Thyroid gland (tissue), 4 donors: Measurements from ENCODE around the gene BOC. TPM values are rescaled to one million over a fixed set of nuclear protein-coding genes. Genes with fewer than 3 reads are reported as not detected.
A peak's percentile ranks its signal among the peaks of the same experiment; 100 is the strongest.

Experiments used
- DNase-seq, 2 donors: peaks; one replicate each; pipeline ENCODE4 v3.0.0-alpha.2; 2019
- H3K27ac ChIP-seq, 3 donors: fragments of 200-600 bp; sonication (generic); 1 replicate in 2 of 3; 2 replicates in 1 of 3; pipeline ENCODE4 v1.5.1; 2016 to 2019; ENCODE audit warnings: mild to moderate bottlenecking in 1 of 3, moderate library complexity in 1 of 3
- H3K27me3 ChIP-seq: fragments of 200-600 bp; sonication (generic); one replicate; pipeline ENCODE4 v1.5.1; 2019
- H3K36me3 ChIP-seq, 2 donors: fragments of 200-600 bp; sonication (generic); one replicate each; pipeline ENCODE4 v1.5.1; 2016 to 2019
- H3K4me1 ChIP-seq, 2 donors: fragments of 200-600 bp; sonication (generic); one replicate each; pipeline ENCODE4 v1.5.1; 2017 to 2019
- H3K4me3 ChIP-seq, 3 donors: fragments of 200-600 bp; sonication (generic); replicated peaks in 1 of 3; 1 replicate in 2 of 3; 2 replicates in 1 of 3; pipeline ENCODE4 v1.5.1; 2016; ENCODE audit warnings: mild to moderate bottlenecking in 1 of 3
- H3K9me3 ChIP-seq: fragments of 200-600 bp; sonication (generic); one replicate; pipeline ENCODE4 v1.5.1; 2017
- CTCF ChIP-seq, 6 experiments: fragments of 200-600 bp in 3 of 6; fragments of 450-650 bp in 3 of 6; sonication (generic) in 3 of 6; IDR thresholded peaks; one replicate each; pipeline ENCODE4 v1.5.1; 2016 to 2019; ENCODE audit warnings: antibody characterized with exemption in 6 of 6, mild to moderate bottlenecking in 2 of 6, inconsistent platforms in 1 of 6, moderate library complexity in 1 of 6
- POLR2A ChIP-seq, 2 donors: fragments of 450-650 bp; IDR thresholded peaks; one replicate each; pipeline ENCODE4 v1.6.1; 2017; ENCODE audit warnings: antibody characterized with exemption in 2 of 2, mild to moderate bottlenecking in 2 of 2, moderate library complexity in 1 of 2
- WGBS, 2 donors: methylation state at CpG; one replicate each; pipeline ENCODE4 v1.1.5; 2017; 5-methylcytosine and 5-hydroxymethylcytosine counted together
- intact Hi-C: fragments of 100-400 bp; cut with DNase I; formaldehyde crosslinking; loops from one replicate; pipeline ENCODE4 v1.15.1; 2023
- total RNA-seq, 4 donors: library from RNA; depleted of rRNA; stranded (reverse); fragments of >200 nt; gene quantifications; one replicate each; pipeline ENCODE4 v1.2.3, GENCODE V29; 2016

BOC gene
- total RNA-seq, 4 donors from 2014 or later = 40.2 to 68.3 (median 51.2) TPM

DNA sequence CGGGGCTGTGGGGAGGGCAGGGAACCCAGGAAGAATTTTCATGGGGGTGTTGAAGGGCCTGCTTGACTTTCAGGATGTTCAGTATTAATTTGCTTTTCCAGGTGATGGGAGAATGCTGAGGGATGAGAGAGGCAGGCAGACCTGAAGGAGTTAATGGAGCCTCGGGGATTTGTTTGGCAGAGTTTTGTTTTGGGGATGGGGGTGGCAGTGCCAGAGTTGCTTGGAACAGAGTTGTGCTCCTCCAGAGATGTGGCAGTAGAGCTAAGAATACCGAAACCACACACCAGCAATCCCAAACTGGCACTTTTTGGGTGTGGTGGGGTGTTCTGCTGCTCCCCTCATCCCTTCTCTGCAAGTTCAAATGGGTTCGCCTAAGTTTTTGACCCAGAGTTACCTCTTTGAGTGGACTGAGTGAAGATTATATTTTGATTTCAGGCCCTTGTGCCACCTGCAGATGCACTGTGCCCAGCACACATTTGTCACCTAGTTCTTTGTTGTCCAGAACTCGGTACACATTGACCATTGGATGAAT lies 1.6 kb downstream of the BOC start:
- DNase-seq = peak in 1 of 2 donors; percentile 15
- H3K27me3 ChIP-seq = no peaks in the 10 kb centered on the region
- H3K4me1 ChIP-seq = peaks cover 21 to 23% of the 10 kb centered on the region in 2 donors
- H3K4me3 ChIP-seq = peak overlapping the region in 2 of 3 donors; percentile 49 to 88
- TF ChIP-seq CTCF (IDR thresholded peaks at IDR 0.05) (no peak), POLR2A (IDR thresholded peaks at IDR 0.05) (no peak)
- no peaks in the 10 kb centered on the region for H3K9me3 ChIP-seq
- intact Hi-C loops = no loop called here
- peaks cover 4 to 9% of the 10 kb centered on the region in 2 donors for H3K36me3 ChIP-seq
- 7 to 16% methylated on average over 5 of the region's 5 CpGs for WGBS, 2 donors
- H3K27ac ChIP-seq = peak overlapping the region; percentile 78 to 98 (median 97)

GRCh38 chr3:113213896-113214587 lies 2.7 kb downstream of the BOC start:
- peak overlapping the region in 2 of 3 donors; percentile 21 to 97 for H3K27ac ChIP-seq
- no peak for TF ChIP-seq POLR2A (IDR thresholded peaks at IDR 0.05)
- no peak for TF ChIP-seq CTCF (IDR thresholded peaks at IDR 0.05)
- no peaks in the 10 kb centered on the region for H3K9me3 ChIP-seq
- intact Hi-C loops = no loop called here
- 65 to 67% methylated on average over 7 of the region's 7 CpGs for WGBS, 2 donors
- no peak for DNase-seq
- H3K4me3 ChIP-seq = no peak overlapping the region
- peaks cover 9 to 14% of the 10 kb centered on the region in 2 donors for H3K36me3 ChIP-seq
- H3K27me3 ChIP-seq = no peaks in the 10 kb centered on the region
- H3K4me1 ChIP-seq = peaks cover 21 to 23% of the 10 kb centered on the region in 2 donors

DNA sequence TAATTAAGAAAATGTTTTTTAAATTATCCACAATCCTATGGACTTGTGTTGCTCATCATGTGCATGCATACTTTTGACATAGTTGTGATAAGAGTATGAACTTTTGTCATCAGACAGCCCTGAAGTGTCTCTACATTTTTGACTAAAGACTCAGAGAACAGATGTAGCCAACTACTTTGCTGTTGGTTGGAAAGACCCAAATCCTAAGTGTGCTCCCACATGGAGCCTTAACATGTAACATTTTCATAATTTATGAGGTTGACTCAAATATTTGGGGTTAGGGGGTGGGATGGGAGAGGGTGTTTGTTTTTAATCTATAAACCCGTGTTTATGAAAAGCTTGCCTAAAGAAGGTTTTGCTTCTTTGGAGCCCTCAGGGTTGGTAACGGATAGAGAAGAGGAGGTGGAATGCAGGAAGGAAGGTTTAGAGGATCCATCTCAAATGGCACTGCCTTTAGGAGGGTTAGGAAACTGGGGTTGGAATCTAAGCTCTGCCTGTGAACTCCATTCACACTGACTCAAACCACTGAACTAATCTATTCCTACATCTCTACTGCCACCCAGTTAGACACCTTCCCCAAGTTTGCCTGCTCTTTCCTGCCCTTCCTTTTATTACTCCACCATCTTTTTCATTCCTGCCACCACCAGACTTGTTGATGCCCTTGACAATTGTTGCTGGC lies 3.7 kb downstream of the BOC start:
- H3K4me3 ChIP-seq = no peak overlapping the region
- no peak for TF ChIP-seq POLR2A (IDR thresholded peaks at IDR 0.05)
- no peak for TF ChIP-seq CTCF (IDR thresholded peaks at IDR 0.05)
- no peak for DNase-seq
- H3K4me1 ChIP-seq = peaks cover 21 to 23% of the 10 kb centered on the region in 2 donors
- WGBS, 2 donors = 79 to 84% methylated on average over 2 of the region's 2 CpGs
- intact Hi-C loops = loop anchor here (5.0 kb wide), 1 partner anchor 37 kb away; no protein-coding TSS in a partner anchor
- no peaks in the 10 kb centered on the region for H3K9me3 ChIP-seq
- no peaks in the 10 kb centered on the region for H3K27me3 ChIP-seq
- H3K27ac ChIP-seq = peak overlapping the region in 2 of 3 donors; percentile 4 to 6
- H3K36me3 ChIP-seq = peaks cover 9 to 14% of the 10 kb centered on the region in 2 donors

DNA sequence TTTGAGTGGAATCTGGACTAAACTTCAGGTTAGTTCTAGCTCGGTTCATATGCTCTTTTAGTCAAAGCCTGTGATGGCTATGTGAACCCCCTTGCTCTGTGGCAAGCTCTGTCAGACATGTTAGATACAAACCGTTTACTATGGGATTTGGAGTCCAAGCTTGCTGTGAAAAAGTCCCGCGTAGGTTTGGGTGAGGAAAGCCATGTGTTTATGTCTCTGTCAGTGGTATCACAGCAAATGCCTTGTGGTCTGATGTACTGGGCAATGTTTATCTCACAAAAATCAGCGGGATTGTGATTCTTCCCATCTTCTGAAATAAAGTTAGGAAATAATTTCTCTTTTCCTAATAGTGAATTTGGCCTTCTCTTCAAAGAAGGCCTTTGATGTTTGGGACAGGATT lies 5.0 kb downstream of the BOC start:
- Histone ChIP-seq H3K9me3 (no peaks in the 10 kb centered on the region), H3K27ac (no peak overlapping the region), H3K4me3 (no peak overlapping the region), H3K27me3 (no peaks in the 10 kb centered on the region), H3K36me3 (peaks cover 9 to 14% of the 10 kb centered on the region in 2 donors), H3K4me1 (peaks cover 26 to 35% of the 10 kb centered on the region in 2 donors)
- no peak for DNase-seq
- 91 to 94% methylated on average over 5 of the region's 5 CpGs for WGBS, 2 donors
- TF ChIP-seq CTCF (IDR thresholded peaks at IDR 0.05) = no peak
- no peak for TF ChIP-seq POLR2A (IDR thresholded peaks at IDR 0.05)
- intact Hi-C loops = loop anchor here (5.0 kb wide), 1 partner anchor 36 kb away; no protein-coding TSS in a partner anchor
